HCEC 1CT (cell line): ENCODE results near the gene CDRT15L2.
"Not testable (repeated sequence)": the region's sequence is repeated elsewhere in the genome, so short reads cannot be mapped to it uniquely, and the experiment has no call there.

Experiments
- DNase-seq: peaks from one replicate; pipeline ENCODE4 v3.0.0-alpha.2; 2017

The CDRT15L2 gene

DNA sequence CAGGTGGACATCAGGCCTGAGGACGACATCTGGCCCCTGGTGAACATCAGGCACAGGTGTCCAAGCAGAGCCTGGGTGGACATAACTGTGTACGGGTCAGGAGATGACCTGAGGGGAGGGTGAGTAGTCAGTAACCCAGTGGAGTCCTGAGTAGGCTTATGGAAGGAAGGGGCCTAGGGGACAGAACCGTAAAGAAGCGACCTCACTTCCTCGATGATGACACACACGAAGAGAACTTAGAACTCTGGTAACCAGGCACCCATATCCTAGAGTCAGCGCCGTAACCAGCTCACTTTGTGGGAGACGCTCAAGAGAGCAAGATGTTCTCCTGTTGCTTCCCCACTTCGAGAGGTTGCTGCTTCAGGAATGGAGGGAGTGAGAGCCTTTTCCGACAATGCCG is at the start of gene CDRT15L2:
Gene CDRT15L2 (plus strand): TSS at position 301 of the 400 bp plus-strand sequence. CDS start 20 bp downstream, at position 321.
- not testable (repeated sequence) for DNase-seq

DNA sequence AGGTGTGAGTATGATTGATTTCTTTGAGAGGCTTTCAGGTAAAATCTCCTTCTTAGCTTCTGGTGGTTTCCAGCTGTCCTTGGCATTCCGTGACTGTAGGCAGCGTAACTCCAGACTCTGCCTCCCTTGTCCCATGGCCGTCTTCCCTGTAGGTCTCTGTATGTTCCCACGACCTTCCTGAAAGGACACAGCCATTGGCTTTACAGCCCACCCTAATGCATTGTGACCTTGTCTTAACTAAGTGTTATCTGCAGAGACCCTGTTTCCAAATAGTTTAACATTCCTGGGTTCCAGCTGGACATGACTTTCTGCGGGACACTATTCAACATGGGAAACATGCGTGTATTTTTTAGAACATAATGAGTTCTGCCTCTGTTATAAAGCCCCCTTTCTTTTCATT is 49.4 kb upstream of the CDRT15L2 start:
- DNase-seq: not testable (repeated sequence)

DNA sequence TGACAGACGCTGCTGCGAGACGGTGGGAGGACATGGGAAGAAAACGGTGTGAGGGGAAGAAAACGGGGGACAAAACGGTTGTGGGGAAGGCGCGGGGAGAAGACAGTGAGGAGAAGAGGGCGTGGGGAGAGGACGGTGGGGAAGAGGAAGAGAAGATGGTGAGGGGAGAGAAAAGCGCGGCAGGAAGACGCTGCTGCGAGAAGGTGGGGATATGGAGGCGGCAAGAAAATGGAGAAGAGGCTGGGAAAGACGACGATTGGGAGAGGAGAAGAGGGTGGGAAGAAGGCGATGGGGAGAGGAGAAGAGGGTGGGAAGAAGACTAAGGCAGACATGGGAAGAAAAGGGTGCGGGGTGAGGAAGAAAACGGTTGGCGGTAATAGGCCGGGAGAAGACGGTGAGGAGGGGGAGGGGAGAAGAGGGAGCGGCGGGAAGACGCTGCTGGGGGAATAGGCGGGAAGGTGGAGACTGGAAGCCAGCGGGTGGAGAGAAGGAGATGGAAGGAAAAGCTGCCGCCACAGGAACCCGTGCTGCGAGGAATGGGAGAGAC is 46.9 kb upstream of the CDRT15L2 start:
- not testable (repeated sequence) for DNase-seq

DNA sequence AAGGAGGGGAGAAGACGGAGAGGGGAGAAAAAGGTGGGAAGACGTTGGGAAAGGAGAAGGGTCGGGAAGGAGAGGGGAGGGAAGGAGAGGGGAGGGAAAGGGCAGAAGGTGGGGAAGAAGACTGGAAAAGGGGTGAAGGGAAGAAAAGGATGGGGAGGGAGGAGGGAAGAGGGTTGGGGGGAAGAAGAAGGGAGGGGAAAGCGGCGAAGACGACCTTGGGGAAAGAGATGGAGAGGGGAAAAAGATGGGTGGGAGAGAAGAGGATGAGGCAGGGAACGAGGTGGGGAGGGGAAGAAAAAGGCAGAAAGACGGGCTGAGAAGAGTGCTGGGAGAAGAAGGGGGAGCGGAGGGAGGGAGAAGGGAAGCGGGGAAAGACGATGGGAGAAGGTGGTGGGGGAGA is 46.3 kb upstream of the CDRT15L2 start:
- DNase-seq: not testable (repeated sequence)

DNA sequence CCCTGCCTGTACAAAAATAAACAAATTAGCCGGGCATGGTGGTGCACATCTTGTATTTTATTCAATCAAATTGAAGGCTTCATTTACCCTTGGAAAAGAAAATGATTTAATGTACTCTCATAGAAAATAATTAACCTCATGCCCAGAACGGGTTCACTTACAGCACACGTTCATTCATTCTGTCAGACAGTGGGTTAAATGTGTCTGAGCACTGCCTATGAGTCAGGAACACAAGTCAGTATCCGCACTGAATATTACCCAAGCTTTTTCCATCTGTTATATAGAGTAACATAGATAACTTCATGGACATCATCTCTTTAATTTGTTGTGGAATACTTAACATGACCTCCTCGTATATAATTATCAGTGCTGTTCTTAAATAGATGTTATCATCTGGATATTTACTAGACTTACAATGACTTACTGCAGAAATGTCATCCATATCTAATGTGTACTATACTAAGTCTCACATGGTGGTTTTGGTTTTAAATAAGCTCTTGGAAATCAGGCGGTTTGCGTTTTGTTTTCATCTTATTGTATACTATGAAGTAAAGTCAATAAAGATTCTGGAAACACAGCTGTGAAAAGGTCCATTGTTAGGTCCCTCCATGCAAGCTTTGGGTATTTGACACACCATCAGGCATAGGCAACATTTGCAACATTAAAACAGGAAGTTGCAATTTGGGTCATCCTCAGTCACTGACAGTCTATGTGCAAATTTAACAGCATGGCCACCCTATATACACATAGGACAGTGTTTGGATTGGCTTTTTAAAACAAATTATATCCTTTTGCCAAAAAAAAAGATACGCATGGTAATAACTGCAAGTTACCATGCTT is 44.6 kb upstream of the CDRT15L2 start:
- DNase-seq: not testable (repeated sequence)

DNA sequence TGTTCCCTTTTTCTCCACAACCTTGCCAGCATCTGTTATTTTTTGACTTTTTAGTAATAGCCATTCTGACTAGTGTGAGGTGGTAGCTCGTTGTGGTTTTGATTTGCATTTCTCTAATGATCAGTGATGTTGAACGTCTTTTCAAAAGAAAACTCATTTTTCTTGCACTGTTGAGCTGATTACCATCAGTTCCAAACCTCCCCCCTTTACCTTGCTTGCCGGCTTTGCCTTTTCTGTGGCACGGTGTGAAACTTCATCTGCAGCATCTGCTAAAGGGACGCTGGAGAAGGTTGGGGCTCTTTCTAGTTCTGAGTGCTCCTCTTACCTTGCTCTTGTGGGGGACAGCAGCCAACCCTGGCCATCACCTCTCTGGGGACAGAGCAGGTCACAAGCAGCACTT is 39.1 kb upstream of the CDRT15L2 start:
- DNase-seq: not testable (repeated sequence)

DNA sequence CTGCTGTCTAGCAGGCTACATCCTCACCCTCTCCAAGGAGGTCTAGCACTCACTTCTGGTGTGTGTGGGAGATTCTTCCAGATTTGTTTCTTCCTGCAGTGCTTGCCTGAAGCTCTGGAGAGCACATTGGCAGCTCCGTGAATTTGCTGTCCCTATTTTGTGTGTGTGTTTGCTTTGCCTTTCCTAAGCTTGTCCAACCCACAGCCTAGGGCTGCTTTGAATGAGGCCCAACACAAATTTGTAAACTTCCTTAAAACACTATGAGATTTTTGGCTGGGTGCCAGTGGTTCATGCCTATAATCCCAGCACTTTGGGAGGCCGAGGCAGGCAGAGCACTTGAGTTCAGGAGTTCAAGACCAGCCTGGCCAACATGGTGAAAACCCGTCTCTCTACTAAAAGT is 38.7 kb upstream of the CDRT15L2 start:
- not testable (repeated sequence) for DNase-seq

DNA sequence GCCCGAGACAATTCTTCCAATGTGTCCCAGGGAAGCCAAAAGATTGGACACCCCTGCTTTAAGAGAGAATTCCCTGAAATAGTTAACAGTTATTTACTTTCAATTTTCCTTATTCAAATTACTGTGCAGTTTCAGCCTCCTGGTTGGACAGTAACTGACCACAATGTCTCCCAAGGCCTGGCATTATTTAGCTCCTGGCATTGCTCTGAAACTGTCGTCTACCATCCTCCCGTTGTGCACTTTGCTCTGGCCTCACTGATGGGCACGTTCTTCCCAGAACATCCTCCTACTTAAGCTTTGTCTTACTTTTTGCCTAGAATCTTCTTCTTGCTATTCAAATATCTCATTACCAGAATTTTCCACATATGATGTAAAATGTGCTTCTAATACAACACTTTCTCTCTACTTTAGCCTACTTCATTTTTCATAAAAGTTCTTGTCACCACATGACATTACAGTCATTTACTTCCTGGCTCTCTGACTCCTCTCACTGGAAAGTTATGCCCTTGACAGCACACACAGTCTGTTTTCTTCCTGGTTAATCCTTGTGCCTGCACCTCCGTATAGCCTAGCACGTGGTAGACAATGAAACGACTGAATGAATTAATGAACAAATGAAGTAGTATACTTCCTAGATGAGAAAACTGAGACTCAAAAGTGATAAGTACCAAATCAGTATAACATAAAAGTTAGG is 37.5 kb upstream of the CDRT15L2 start:
- peak; percentile 2 for DNase-seq

DNA sequence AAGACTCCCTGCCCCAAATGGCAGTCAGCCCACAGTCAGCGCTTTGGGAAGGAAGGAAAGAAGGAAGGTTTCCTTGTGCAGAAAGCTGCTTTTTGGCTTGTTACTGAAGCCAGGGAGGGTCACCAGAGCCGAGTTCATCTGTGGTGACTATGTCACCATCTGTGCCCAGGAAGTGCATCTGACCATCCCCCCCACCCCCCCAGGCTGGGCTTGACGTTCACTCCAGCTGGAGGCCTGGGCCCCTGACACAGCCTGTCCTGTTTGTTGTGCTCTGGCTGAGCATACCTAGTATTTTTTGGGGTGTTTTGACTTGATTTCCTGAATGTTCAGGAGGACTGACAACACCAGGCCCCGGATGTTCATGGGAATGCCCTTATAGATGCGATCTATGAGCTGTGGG is 31.6 kb upstream of the CDRT15L2 start:
- DNase-seq: not testable (repeated sequence)

DNA sequence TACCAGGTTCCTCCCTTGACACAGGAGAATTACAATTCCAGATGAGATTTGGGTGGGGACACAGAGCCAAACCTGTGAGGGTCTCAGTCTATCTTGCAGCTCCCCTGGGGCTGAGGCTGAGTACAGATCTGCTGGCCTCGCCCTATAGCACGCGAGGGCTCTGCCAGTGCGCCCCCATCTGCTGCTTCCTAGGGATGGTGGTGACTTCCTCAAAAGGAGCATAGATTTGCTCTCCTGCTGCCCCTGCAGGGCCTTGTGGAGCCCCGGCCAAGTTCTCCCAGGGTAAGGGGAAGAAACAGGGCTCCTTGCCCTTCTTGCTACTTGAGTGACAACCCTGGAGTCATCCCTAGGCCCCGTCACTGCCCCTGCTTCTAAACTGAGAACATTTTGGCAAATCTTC is 26.6 kb upstream of the CDRT15L2 start:
- not testable (repeated sequence) for DNase-seq

DNA sequence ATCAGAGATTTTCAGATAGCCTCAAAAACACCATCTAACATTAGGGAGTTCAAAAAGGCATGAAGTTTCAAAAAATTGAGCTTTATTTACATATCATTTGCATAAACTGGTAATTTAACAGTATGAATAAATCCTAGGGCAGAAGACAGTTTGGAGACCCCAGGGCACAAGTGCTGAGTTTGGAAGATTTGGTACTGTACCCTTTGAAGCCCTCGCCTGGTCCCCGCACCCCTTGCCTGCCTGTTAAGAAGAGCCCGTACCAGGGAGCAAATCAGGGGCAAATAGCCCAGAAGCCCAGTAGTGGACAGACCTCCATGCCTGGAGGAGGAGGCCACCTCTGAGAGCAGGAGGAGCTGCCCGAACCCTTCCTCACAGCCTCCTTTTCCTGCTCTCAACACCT is 24.8 kb upstream of the CDRT15L2 start:
- DNase-seq: not testable (repeated sequence)

DNA sequence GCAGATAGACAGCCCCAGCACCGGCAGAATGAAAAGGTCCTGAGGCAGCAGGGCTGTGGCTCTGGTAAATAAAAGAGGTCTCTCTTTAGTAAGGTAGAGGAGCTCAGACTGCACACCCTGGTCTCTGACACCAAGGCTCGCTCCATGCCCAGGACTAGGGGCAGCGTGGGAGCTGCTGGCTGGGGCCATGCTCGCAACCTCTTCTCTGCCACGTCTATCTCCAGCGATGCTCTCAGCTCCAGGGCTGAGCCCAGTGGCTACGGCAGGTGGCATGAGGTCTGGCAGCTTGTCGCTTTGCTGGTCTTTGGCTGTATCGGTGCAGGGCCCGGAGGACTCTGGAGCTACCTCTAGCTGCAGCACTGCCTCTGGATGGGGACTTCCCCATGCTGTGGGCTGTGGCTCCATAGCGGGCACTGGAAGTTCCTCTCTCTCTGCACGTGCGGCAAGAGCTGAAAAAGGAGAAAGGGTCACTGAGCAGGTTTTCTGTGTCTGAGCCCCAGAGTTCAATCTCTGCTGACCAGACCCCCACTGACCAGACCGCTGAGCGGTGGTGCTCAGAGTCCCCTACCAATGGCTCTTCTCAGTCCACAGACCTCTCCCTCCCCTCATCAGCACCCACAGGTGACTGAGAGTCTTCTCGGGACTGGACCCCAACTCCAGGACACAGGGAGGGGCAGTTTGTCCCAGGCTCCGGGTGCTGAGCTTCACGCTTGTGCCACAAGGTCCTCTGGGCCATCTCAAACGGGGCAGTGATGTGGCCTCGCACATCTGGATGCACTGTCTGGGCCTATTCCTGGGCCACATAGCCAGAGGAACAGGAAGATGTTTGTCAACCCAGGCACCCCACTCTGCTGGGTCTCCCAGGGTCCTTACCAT is 24.2 kb upstream of the CDRT15L2 start:
- DNase-seq: not testable (repeated sequence)

DNA sequence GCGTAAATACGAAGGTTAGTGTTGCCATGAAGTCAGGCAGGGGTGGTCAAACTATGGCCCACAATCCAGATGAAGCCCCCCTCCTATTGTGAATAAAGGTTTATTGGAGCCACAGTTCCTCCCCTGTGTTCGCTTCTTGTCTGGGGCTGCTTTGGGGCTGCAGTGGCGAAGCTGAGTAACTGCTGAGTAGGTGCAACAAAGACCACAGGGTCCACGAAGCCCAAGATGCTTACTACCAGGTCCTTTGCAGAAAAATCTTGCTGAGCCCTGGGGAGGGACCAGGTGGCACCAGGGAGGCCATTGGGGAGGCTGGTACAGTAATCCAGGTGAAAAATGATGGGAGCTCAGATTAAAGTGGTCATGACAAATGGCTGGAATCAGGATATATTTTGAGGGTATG is 21.4 kb upstream of the CDRT15L2 start:
- DNase-seq: not testable (repeated sequence)

DNA sequence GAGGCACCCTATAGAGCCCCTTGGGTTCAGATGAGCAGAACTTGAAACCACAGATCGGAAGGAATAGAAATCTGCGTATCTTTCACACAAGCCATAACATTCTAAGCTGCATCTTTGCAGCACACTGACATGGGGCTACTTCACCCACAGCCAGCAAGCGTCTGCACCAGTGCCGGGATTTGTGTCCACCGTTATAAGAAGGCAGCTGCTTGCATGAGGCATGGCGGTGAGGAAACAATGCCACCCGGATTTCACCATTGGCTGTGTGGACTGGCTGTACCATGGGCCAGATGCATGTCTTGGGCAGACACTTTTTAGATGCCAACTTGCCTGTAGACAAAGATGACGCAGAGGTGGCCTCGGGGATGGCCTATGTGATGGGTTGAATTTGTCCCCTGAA is 20.5 kb upstream of the CDRT15L2 start:
- DNase-seq: not testable (repeated sequence)

DNA sequence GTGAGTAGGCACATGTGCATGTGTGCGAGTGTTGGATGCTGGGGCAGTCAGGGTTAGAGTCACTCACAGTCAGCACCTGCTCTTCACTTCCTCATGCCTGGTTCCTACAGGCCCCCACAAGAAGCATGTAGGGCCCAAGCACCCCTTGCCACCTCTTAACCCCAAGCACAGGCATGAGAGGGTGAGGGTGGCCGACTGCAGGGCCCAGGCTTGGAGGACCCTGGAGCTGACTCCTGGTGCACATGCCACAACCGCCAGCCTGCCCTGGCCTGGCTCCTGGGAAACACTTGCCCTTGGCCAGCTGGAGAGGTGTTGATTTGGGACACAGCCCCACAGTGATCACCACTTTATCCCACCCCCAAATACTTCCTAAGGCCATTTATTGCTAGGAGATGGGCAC is 16.9 kb upstream of the CDRT15L2 start:
- no peak for DNase-seq

DNA sequence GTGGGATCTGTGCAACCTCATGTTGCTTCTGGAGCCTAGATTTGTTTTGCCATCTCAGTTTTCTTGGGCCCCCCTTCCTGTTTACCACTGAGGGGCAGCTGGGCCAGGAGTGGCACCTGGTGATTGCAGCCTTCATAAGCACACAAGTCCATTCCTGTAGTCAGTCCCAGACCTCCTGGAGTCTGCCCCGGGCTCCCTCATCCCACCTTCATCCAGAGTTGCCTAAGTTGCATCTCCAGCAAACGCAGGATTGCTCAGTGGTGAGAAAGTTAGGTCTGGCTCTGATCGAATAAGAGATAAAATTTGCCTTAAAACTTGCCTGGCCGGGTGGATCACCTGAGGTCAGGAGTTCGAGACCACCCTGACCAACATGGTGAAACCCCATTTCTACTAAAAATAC is 14.3 kb upstream of the CDRT15L2 start:
- not testable (repeated sequence) for DNase-seq

DNA sequence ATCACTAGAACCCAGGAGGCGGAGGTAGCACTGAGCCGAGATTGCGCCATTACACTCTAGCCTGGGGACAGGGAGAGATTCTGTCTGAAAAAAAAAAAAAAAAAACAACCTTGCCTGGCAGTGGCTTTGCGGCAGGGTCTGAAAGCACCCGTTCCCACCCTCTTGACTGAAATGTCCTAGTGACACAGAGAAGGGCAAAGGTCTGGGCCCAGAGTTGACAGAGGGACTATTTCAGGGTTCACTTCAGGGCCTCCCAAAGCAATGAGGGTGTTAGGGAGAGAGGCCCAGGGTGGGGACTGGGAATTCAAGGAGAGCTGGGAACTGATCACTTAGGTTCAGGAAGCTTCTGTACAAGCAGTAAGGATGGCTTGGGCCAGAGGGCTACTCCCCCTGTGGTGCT is 13.8 kb upstream of the CDRT15L2 start:
- DNase-seq: no peak

DNA sequence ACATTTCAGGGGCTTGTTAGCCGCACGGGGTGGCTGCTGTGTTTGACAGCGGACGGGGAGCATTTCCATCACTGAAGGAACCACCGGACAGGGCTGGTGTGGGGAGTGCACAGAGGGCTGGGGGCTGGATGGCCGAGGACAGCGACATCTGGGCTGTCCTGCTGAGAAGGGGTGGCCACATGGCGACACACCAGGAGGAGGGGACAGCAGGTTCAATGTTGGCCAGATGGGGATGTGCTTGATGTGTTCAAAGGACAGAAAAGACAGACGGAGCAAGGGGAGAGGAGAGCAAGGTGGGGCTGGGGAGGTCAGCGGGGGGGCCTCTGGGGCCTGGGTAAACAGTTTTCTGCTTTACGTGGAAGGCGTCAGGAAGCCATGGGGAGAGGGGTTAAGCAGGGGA is 12.8 kb upstream of the CDRT15L2 start:
- not testable (repeated sequence) for DNase-seq

DNA sequence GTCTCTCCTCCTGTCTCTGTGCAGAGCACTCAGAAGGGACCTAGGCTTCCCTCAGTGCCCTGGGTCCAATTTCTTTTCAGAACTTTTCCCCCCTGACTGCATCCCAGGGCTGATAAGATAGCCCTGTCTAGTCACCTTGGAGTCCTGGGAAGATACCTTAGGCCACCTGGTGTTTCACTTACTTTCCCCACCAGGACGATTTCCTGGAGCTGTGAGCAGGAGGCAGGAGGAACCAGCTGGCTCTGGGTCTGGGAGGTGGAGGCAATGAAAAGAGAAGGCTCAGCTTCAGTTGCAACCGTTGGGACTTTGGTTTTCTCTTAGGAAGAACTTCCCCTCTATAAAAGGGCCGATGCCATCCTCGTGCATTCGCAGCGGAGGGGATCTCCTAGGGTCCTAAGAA is 12.1 kb upstream of the CDRT15L2 start:
- not testable (repeated sequence) for DNase-seq

DNA sequence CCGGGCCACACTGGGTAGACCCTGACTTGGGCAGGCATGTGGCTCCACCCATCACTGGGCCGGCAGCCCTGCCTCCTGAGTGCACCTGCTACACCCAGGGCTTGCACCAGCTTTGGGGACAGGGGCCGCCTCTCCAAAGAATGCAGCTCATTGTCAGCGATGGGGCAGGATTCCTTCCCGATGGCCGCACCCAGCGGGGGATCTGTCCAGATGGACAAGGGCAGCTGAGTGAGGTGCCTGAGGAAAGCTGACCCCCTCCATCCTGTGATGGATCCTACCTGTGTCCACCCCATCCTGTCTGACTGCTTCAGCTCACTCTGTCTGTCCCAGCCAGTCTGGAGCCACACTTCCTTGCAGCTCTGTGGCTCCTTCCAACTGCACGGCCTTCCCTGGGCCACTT is 10.9 kb upstream of the CDRT15L2 start:
- not testable (repeated sequence) for DNase-seq

DNA sequence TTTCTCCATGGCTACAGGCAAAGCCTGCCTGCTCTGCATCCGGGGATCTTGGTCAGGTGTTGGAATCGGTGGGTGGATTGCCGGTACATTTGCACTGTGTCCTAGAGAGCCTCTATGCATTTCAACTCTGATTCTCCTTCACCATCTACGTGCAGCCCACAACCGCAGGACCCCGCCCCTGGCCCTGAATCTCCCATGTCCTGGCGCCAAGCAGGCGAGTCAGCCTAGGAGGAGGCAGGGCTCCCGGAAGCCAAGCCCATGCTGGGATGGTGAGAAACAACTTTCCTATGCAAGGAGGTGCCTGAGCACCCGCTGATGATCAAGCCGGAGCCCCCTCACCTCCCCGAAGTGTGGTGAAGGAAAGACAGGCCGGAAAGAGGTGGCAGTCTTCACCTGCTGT is 7.9 kb upstream of the CDRT15L2 start:
- not testable (repeated sequence) for DNase-seq

DNA sequence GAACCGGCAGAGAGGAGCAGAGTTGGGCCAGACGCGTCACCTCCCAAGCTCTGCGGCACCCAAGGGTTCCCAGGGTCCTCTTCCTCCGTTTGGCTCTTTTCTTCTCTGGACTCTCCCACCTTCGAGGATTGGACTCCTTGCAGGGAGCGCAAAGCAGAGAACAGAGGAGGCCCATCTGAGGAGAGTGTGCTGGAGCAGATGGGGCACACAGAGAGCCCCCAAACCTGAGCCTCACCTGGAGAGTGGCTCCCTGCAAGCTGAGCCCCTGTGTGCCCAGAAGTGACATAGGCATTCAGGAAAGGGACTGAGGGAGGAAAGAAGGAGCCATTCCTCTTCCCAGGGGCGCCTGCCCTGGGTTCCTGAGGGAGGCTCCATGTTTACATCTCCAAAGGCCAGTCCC is 6.3 kb upstream of the CDRT15L2 start:
- DNase-seq: not testable (repeated sequence)

DNA sequence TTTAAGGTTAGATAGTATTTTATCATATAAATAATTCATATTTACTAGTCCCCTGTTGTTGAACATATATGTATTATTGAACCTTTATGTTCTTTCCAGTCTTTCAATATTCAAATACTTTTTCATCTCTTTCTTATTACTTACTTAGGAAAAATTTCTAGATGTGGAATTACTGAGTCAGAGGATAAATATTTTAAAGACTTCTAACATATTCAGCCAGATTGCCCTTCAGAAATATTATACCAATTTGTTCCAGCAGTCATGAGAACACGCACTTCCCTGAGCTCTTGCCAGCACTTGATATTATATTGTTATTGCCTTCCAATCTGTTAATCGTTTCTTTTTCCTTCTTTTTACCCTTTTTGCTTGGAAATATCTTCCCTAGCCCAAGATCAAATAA is 4.5 kb upstream of the CDRT15L2 start:
- not testable (repeated sequence) for DNase-seq
